Endometrium (tissue), 2 donors: ENCODE measurements around the gene ZNF121.
"Not testable (repeated sequence)": the region's sequence is repeated elsewhere in the genome, so short reads cannot be mapped to it uniquely, and the experiment has no call there.

Experiments used
- FAIRE-seq: peaks from 2 replicates; lab custom pipeline; 2012; peaks lifted over from hg19 to GRCh38; lab: Jason Lieb, UNC
- donor health status: control.
- donor health status: control.

Gene ZNF121

DNA sequence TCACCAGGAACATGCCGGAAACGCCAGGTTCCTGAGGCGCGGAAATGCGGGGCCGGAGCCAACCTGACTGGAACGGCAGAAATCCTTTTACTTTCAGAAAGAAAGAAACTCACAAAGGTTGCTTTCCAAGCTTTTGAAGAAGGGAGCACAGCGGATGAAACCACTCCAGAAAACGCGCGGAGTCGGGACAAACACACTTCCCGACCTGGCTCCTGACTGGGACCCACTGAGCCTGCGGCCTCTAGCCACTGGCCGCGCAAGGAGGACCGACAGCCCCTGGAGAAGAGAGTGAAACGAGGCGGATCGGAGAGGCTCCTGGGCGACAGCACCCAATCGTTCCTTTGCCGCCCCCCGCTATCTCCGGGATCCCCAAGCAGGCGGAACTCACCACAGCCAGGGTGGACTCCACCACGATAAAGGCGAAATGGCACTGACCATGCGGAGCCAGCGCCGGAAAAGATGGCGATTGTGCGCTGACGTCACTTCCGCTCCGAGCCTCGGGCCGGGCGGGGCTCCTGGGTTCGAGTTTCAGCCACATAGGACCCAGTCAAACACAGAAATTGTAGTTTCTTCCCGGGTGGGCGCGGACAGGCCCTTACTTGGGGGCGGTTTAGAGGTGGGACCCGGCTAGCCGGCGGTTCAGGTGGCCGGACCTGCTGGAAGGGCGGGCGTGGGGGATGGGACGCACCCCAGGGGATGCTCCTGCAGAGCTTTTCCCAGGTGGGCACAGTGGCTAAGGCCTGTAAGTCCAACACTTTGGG is at the start of gene ZNF121:
ZNF121 (minus strand) TSS at position 432 of the 761 bp plus-strand sequence. CDS start 16,407 bp downstream, outside the sequence.
- FAIRE-seq = no peak

- no peak for FAIRE-seq
Measured at GRCh38 chr19:9627856-9628255, 43.6 kb upstream of the ZNF121 start.

- FAIRE-seq = no peak
Measured at GRCh38 chr19:9622531-9622930, 38.2 kb upstream of the ZNF121 start.

GRCh38 chr19:9621156-9622037 is 37.1 kb upstream of the ZNF121 start, which contains the start of gene ZNF561:
TSS of gene ZNF561 (minus strand) at chr19:9621232. CDS start at chr19:9619456, 1,776 bp downstream.
- FAIRE-seq = no peak

DNA sequence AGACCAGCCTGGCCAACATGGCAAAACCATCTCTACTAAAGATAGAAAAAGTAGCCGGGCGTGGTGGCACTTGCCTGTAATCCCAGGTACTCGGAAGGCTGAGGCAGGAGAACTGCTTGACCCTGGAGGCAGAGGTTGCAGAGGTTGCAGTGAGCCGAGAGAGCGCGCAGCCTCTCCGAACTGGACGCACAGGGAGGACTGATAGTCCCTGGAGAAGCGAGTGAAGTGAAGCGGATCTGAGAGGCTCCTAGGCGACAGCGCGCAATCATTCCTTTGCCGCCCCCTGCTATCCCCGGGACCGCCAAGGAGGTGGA is 36.5 kb upstream of the ZNF121 start:
- no peak for FAIRE-seq

DNA sequence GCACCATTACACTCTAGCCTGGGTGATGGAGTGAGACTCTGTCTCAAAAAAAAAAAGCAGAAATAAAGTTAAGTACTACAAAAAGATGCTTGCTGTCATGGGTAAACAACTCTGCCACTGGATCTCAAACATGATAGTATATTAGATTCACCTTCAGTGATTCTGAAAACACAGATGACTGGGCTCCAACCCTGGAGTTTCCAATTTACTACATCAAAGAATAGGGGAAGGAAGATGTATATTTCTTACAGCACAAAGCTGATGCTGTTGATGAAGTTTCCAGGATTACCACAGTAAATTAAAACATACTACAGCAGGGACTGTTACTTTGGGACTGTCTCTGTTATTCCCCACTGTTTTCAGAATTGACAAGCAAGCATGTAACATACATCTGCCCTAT is 31.5 kb upstream of the ZNF121 start:
- FAIRE-seq = no peak

- no peak for FAIRE-seq
Measured at GRCh38 chr19:9610484-9611113, 26.3 kb upstream of the ZNF121 start.

DNA sequence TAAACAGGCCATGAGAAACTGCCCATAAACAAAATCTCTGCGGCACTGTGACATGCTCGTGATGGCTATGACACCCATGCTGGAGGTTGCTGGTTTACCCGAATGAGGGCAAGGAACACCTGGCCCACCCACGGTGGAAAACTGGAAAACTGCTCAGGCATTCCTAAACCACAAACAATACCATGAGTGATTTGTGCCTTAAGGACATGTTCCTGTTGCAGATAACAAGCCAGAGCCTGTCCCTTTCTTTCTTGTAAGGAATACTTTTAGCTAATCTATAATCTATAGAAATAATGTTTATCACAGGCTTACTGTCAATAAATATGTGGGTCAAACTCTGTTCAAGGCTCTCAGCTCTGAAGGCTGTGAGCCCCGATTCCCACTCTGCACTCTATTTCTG is 24.6 kb upstream of the ZNF121 start:
- FAIRE-seq = no peak

GRCh38 chr19:9597027-9597426 is 12.7 kb upstream of the ZNF121 start:
- FAIRE-seq = no peak

- FAIRE-seq = no peak
Measured at GRCh38 chr19:9586764-9587163, 2.5 kb upstream of the ZNF121 start.

GRCh38 chr19:9582081-9582725 is 2.1 kb downstream of the ZNF121 start:
- not testable (repeated sequence) for FAIRE-seq

DNA sequence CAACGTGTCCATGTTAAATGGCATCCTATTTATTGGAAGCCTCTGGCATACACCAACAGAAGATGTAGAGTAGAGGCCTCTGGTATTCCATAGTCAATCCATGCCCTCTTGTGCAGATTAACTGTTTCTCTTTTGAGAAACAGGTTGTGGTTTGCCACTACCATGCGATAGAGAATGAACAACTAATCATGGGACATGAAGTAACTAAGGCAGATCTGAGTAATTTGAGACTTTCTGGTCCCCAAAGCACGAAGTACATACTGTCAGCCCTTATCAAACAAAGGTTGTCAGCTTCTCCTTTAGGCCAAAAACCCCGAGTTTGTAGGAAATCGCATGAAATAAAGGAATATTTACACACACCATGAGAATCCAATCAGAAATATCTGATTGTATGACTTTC is 3.6 kb downstream of the ZNF121 start:
- FAIRE-seq = no peak

DNA sequence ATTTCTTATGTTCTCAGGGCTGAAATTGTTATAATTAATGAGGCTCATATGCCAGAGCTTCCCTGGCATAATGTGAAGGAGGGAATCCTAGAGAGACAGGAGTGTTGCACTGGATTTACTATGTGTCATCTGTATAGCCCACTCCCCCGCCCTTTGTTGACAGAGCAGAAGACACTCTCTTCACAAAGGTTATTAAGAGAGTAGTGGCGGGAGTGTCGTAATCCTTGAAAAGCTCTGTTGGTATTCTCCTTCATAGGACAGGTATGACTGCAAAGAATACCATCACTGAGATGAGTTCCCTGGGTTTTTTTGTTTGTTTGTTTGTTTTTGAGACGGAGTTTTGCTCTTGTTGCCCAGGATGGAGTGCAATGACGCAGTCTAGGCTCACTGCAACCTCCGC is 14.0 kb downstream of the ZNF121 start:
- FAIRE-seq = no peak

DNA sequence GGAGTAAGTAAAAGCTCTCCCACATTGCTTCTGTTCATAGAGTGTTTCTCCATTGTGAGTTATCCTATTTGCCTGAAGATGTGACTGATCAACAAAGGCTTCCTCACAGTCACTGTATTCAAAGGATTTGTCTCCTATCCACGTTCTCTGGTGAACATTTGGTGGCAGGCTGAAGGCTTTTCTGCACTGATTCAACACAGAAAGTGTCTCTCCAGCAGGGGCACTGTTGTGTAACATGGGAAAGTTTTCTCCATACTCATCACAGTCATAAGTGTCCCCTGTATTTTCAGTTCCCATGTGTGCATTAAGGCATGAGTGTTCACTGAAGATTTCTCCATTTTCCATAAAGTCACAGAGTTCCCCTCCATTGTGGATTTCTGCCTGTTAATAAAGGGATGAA is 17.6 kb downstream of the ZNF121 start:
- no peak for FAIRE-seq

DNA sequence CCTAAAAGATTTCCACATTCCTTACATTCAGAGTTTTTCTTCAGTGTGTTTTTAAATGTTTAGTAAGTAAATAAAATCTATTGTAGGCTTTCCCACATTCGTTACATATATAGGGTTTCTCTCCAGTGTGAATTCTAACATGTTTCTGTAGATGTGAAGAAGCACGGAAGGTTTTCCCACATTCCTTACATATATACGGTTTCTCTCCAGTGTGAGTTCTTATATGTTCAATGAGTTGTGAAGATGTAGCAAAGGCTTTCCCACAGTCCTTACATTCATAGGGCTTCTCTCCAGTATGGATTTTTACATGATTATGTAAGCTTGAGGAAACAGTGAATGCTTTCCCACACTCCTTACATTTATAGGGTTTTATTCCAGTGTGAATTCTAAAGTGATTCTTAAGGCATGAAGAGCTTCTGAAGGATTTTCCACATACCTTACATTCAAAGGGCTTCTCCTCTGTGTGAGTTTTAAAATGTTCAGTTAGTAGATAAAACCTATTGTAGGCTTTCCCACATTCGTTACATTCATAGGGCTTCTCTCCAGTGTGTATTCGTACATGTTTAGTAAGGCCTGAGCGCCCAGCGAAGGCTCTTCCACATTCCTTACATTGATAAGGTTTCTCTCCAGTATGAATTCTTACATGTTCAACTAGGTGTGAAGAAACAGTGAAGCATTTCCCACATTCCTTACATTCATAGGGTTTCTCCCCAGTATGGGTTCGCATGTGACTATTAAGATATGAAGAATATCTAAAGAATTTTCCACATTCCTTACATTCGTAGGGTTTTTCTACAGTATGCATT is 18.2 kb downstream of the ZNF121 start:
- no peak for FAIRE-seq

DNA sequence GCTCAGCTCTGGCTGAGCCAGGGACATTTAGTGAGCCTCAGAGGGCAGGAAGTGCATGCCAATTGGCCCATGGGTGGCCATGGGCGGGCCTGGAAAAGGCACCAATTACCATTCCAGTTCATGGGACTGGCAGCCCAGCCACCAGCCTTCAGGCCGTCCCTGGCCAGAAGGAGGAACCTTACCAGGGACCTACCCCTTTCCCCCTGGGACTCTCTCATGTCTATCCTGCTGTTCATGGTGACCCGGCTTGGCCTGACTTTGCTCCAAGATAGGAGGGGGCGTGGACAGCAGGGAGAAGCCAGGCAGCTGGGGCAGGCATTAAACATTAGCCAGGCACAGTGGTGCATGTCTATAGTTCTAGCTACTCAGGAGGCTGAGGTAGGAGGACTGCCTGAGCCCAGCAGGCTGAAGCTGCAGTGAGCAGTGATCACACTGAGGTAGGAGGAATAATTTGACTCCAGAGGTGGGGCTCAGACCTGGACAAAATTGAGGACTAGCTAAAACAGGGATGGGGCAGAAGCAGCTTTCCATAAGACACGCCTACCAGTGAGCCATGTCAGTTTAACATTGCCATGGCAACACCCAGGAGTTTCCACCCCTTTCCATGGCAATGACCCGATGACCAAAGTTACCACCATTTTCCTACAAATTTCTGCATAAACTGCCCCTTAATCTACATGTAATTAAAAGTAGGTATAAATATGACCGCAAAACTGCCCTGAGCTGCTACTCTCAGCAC is 31.6 kb downstream of the ZNF121 start:
- no peak for FAIRE-seq

GRCh38 chr19:9547870-9548269 is 36.4 kb downstream of the ZNF121 start:
- FAIRE-seq = no peak

DNA sequence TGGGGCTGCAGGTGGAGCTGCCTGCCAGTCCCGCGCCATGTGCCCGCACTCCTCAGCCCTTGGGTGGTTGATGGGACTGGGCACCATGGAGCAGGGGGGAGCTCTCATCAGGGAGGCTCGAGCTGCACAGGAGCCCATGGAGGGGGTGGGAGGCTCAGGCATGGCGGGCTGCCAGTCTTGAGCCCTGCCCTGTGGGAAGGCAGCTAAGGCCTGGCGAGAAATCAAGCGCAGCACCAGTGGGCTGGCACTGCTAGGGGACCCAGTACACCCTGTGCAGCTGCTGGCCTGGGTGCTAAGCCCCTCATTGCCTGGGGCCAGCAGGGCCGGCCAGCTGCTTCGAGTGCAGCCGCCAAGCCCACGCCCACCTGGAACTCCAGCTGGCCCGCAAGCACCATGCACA is 43.0 kb downstream of the ZNF121 start:
- FAIRE-seq = not testable (repeated sequence)

GRCh38 chr19:9539921-9540320 is 44.4 kb downstream of the ZNF121 start:
- not testable (repeated sequence) for FAIRE-seq

DNA sequence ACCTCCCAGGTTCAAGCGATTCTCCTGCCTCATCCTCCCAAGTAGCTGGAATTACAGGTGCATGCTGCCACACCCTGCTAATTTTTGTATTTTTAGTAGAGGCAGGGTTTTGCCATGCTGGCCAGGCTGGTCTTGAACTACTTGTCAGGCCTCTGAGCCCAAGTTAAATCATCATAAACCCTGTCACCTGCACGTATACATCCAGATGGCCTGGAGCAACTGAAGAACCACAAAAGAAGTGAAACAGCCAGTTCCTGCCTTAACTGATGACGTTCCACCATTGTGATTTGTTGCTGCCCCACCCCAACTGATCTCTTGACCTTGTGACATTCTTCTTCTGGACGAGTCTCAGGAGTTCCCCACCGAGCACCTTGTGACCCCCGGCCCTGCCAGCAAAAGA is 45.1 kb downstream of the ZNF121 start:
- not testable (repeated sequence) for FAIRE-seq
